22Rv1 (cell line): ENCODE data around the gene HOXB4.

ENCODE experiments used
- ZFX ChIP-seq: fragments of 450-650 bp; IDR thresholded peaks from 2 replicates; pipeline ENCODE4 v1.6.1; 2017; ENCODE audit warnings: antibody characterized with exemption, borderline replicate concordance
- TF ChIP-seq, protein P1 (sequence below): fragments of 450-650 bp; IDR thresholded peaks from 2 replicates; pipeline ENCODE4 v1.5.1; 2017; ENCODE audit warnings: mild to moderate bottlenecking

DNA sequence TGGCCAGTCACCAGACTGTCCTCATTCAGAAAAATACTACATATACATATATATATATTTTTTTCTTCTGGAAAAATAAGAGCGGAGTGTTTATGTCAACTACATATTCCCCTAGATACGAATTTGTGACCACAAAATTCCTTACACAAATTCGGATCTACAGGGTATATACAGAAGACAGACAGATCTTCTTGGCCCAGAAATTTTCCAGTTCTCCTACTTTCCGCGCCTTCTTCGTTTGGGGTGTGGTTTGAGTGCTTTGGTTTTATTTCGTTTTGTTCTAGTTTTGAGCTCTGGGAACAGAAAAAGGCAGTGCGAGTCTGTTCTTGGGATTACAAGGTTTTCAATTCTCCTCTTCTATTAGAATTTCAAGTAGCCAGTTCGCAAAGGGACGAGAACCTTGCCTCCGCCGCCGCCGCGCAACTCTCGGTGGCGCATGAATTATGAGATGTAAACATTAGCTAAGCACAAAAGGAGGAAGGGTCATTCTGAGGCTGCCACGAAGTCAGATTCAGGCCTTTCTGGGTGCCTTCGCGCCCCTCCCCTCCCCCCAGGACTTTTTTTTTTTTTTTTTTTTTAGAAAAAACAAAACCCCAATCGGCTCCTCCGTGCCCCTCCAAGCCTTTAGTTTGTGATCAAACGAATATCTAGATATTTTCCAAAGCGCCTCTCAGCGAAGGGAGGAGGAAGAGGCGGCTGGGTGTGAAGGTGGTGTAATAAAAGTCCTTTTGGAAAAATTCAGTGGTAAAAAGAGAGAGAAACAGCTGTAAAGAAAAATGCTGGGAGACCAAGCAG, 1.8 kb upstream of the HOXB4 start:
- TF ChIP-seq, protein P1, sequence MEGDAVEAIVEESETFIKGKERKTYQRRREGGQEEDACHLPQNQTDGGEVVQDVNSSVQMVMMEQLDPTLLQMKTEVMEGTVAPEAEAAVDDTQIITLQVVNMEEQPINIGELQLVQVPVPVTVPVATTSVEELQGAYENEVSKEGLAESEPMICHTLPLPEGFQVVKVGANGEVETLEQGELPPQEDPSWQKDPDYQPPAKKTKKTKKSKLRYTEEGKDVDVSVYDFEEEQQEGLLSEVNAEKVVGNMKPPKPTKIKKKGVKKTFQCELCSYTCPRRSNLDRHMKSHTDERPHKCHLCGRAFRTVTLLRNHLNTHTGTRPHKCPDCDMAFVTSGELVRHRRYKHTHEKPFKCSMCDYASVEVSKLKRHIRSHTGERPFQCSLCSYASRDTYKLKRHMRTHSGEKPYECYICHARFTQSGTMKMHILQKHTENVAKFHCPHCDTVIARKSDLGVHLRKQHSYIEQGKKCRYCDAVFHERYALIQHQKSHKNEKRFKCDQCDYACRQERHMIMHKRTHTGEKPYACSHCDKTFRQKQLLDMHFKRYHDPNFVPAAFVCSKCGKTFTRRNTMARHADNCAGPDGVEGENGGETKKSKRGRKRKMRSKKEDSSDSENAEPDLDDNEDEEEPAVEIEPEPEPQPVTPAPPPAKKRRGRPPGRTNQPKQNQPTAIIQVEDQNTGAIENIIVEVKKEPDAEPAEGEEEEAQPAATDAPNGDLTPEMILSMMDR = no peak
- TF ChIP-seq ZFX = no peak
